PC-3 (cell line): ENCODE measurements around the gene STPG3. TPM values are rescaled to one million over a fixed set of nuclear protein-coding genes. Genes with fewer than 3 reads are reported as not detected.

Source experiments
- ATAC-seq: fragments of 200-7000 bp; cut with Tn5 transposase; 2 replicates; pipeline ENCODE4 v1.9.1; 2020; ENCODE audit warnings: mild to moderate bottlenecking, moderate library complexity
- BruUV-seq: library from RNA; stranded (reverse); fragments of 400-500 nt; replicated peaks from 2 replicates; lab custom pipeline; 2021; lab: Mats Ljungman, UMichigan
- CTCF ChIA-PET: fragments of 300-600 bp; sonication (Branson Sonifier 250); formaldehyde crosslinking; loops from one replicate; lab custom pipeline; 2022; ENCODE audit warnings: antibody characterized with exemption; lab: Charles Lee
- POLR2A ChIA-PET: fragments of 300-600 bp; sonication (Branson Sonifier 250); formaldehyde crosslinking; loops from one replicate; lab custom pipeline; 2022; ENCODE audit warnings: antibody characterized with exemption; ENCODE audit not compliant: unreplicated experiment; lab: Charles Lee
- DNase-seq: peaks from one replicate; pipeline ENCODE4 v3.0.0-alpha.2; 2015
- H2AFZ ChIP-seq: fragments of 300-600 bp; sonication (generic); 2 replicates; pipeline ENCODE4 v1.6.0; 2016; ENCODE audit warnings: antibody characterized with exemption, low read length
- H3F3A ChIP-seq: fragments of 300-600 bp; sonication (generic); one replicate; pipeline ENCODE4 v1.6.0; 2017; ENCODE audit warnings: antibody characterized with exemption, low read length, control low read depth, mild to moderate bottlenecking; ENCODE audit not compliant: unreplicated experiment
- H3K27ac ChIP-seq: fragments of 300-600 bp; sonication (generic); 2 replicates; pipeline ENCODE4 v1.5.1; 2016; ENCODE audit warnings: mild to moderate bottlenecking, low read length
- H3K27me3 ChIP-seq: fragments of 300-600 bp; sonication (generic); 2 replicates; pipeline ENCODE4 v1.6.1; 2016; ENCODE audit warnings: low read length, mixed read lengths
- H3K36me3 ChIP-seq: fragments of 300-600 bp; sonication (generic); 2 replicates; pipeline ENCODE4 v1.6.1; 2016; ENCODE audit warnings: low read depth, mixed run types, low read length, mixed read lengths
- H3K4me1 ChIP-seq: fragments of 300-600 bp; sonication (generic); 2 replicates; pipeline ENCODE4 v1.5.1; 2016; ENCODE audit warnings: low read length; ENCODE audit not compliant: insufficient read depth
- H3K4me2 ChIP-seq: fragments of 300-600 bp; sonication (generic); 2 replicates; pipeline ENCODE4 v1.6.0; 2016; ENCODE audit warnings: low read length
- H3K4me3 ChIP-seq: fragments of 300-600 bp; sonication (generic); 2 replicates; pipeline ENCODE4 v1.5.1; 2016; ENCODE audit warnings: mild to moderate bottlenecking, low read length, mixed read lengths
- H3K79me2 ChIP-seq: fragments of 300-600 bp; sonication (generic); 2 replicates; pipeline ENCODE4 v1.6.1; 2017; ENCODE audit warnings: low read length, mixed read lengths
- H3K9ac ChIP-seq: fragments of 300-600 bp; sonication (generic); 2 replicates; pipeline ENCODE4 v1.6.0; 2016; ENCODE audit warnings: mild to moderate bottlenecking, low read length
- H3K9me2 ChIP-seq: fragments of 300-600 bp; sonication (generic); replicated peaks from 2 replicates; pipeline ENCODE4 v1.6.1; 2016; ENCODE audit warnings: mixed run types, low read length, mixed read lengths
- H3K9me3 ChIP-seq: fragments of 300-600 bp; sonication (generic); 2 replicates; pipeline ENCODE4 v1.6.1; 2016; ENCODE audit warnings: low read length, mixed read lengths
- H4K20me1 ChIP-seq: fragments of 300-600 bp; sonication (generic); 2 replicates; pipeline ENCODE4 v1.6.1; 2016; ENCODE audit warnings: low read length, mixed read lengths
- EZH2 ChIP-seq: fragments of 300-600 bp; sonication (generic); IDR thresholded peaks from one replicate; pipeline ENCODE4 v1.6.1; 2017; ENCODE audit warnings: antibody characterized with exemption, mild to moderate bottlenecking, low read length; ENCODE audit not compliant: unreplicated experiment
- EZH2phosphoT487 ChIP-seq: fragments of 300-600 bp; sonication (generic); IDR thresholded peaks from 2 replicates; pipeline ENCODE4 v1.6.1; 2018; ENCODE audit warnings: mild to moderate bottlenecking, antibody characterized with exemption, low read length, borderline replicate concordance
- intact Hi-C: fragments of 100-400 bp; cut with micrococcal nuclease; formaldehyde crosslinking; loops from 2 replicates; pipeline ENCODE4 v1.9.0; 2023
- total RNA-seq: library from RNA; depleted of rRNA; stranded (reverse); fragments of >200 nt; gene quantifications from 2 replicates; pipeline ENCODE4 v1.2.3, GENCODE V29; 2014
- TF ChIP-seq, protein P1 (sequence below): fragments of 300-600 bp; sonication (generic); conservative IDR thresholded peaks from 2 replicates; pipeline ENCODE4 v1.5.1; 2017; ENCODE audit warnings: antibody characterized with exemption, low read depth, mild to moderate bottlenecking, low read length

STPG3 gene
- total RNA-seq, 1 experiment from 2014 or later, result not detected

DNA sequence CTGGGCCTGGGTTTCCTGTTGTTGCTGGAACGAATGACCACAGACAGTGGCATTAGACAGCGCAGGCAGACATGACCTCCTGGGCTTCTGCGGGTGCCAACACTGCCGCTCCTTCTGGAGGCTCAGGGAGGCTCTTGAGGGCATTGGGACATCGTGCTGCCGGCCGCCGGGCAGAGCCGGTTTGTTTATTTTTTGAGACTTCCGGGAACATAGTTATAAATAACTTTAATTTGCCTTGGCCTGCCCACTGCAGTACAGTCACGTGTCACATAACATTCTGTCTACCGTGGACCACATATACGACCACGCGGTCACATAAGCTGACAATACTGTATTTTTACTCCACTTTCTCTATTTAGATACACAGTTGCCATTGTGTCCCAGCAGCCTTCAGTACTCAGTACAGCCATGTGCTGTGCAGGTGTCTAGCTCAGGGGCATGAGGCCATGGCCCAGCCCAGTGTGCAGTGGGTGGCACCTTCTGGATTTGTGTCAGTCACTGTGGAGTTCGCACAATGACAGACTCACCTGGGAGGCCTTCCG lies 18.2 kb downstream of the STPG3 start:
- no peak overlapping the region for H3K9ac ChIP-seq
- ChIA-PET POLR2A (no interaction called here), CTCF (no interaction called here)
- H3K9me2 ChIP-seq, result no peaks in the 10 kb centered on the region
- H3K79me2 ChIP-seq, result no peaks in the 10 kb centered on the region
- ATAC-seq, result no peak
- H2AFZ ChIP-seq, result no peak overlapping the region
- BruUV-seq, result no TSS peak
- H4K20me1 ChIP-seq, result no peaks in the 10 kb centered on the region
- no peaks in the 10 kb centered on the region for H3F3A ChIP-seq
- TF ChIP-seq, protein P1, sequence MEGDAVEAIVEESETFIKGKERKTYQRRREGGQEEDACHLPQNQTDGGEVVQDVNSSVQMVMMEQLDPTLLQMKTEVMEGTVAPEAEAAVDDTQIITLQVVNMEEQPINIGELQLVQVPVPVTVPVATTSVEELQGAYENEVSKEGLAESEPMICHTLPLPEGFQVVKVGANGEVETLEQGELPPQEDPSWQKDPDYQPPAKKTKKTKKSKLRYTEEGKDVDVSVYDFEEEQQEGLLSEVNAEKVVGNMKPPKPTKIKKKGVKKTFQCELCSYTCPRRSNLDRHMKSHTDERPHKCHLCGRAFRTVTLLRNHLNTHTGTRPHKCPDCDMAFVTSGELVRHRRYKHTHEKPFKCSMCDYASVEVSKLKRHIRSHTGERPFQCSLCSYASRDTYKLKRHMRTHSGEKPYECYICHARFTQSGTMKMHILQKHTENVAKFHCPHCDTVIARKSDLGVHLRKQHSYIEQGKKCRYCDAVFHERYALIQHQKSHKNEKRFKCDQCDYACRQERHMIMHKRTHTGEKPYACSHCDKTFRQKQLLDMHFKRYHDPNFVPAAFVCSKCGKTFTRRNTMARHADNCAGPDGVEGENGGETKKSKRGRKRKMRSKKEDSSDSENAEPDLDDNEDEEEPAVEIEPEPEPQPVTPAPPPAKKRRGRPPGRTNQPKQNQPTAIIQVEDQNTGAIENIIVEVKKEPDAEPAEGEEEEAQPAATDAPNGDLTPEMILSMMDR, result no peak
- TF ChIP-seq EZH2, result no peak
- TF ChIP-seq EZH2phosphoT487, result no peak
- H3K4me2 ChIP-seq, result no peak overlapping the region
- no peak overlapping the region for H3K27ac ChIP-seq
- no peaks in the 10 kb centered on the region for H3K27me3 ChIP-seq
- 0 out of 2 replicates have a peak, but pooled peaks cover 6% of the 10 kb centered on the region for H3K36me3 ChIP-seq
- intact Hi-C loops, result no loop called here
- H3K4me3 ChIP-seq, result no peak overlapping the region
- no peaks in the 10 kb centered on the region for H3K9me3 ChIP-seq
- DNase-seq, result no peak
- no peaks in the 10 kb centered on the region for H3K4me1 ChIP-seq

DNA sequence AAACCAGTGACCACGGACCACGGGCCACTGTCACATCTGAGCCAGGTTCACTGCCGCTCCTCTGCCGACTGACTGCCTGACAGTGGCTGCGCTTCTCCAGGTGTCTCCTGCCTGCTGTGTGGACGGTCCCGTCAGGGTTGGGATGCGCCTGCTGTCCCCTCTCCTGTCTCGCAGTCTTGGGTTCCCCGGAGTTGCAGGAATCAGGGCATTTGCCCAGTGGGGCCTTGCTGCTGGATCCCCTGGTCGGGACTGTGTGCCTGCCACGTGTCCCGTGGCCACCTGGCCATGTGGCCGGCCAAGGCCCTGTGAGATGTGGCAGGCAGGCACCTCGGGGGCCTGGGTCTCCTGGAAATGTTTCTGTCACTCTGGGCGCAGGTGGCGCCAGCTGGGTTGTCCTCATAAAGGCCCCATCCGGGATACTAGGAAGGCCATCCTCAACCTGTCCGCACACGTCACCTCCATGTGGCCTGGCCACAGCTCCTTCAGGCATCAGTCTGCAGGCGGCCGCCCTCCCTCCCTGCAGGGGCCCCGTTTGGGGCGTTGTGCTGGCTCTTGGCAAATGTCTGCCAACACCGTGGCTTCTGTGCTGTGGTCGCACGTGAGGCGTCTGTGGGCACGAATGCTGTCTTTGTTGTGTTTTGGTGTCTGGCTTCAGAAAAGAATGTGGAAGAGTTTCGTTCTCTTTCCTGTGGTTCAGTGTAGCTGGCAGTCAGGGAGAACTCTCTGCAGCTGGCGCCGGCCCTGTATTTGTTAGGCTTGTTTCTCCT lies 20.0 kb downstream of the STPG3 start:
- H3K36me3 ChIP-seq, result 0 out of 2 replicates have a peak, but pooled peaks cover 2% of the 10 kb centered on the region
- DNase-seq (no peak), ATAC-seq (no peak)
- ChIA-PET CTCF (no interaction called here), POLR2A (no interaction called here)
- no peak overlapping the region for H3K4me2 ChIP-seq
- no peak overlapping the region for H3K4me3 ChIP-seq
- H4K20me1 ChIP-seq, result no peaks in the 10 kb centered on the region
- H2AFZ ChIP-seq, result no peak overlapping the region
- no TSS peak for BruUV-seq
- H3K27ac ChIP-seq, result no peak overlapping the region
- intact Hi-C loops, result no loop called here
- no peaks in the 10 kb centered on the region for H3K27me3 ChIP-seq
- H3F3A ChIP-seq, result no peaks in the 10 kb centered on the region
- no peak overlapping the region for H3K9ac ChIP-seq
- H3K9me3 ChIP-seq, result no peaks in the 10 kb centered on the region
- no peaks in the 10 kb centered on the region for H3K9me2 ChIP-seq
- TF ChIP-seq, protein P1, result no peak
- TF ChIP-seq EZH2, result no peak
- TF ChIP-seq EZH2phosphoT487, result no peak
- 0 out of 2 replicates have a peak, but pooled peaks cover under 1% of the 10 kb centered on the region for H3K4me1 ChIP-seq
- H3K79me2 ChIP-seq, result no peaks in the 10 kb centered on the region

DNA sequence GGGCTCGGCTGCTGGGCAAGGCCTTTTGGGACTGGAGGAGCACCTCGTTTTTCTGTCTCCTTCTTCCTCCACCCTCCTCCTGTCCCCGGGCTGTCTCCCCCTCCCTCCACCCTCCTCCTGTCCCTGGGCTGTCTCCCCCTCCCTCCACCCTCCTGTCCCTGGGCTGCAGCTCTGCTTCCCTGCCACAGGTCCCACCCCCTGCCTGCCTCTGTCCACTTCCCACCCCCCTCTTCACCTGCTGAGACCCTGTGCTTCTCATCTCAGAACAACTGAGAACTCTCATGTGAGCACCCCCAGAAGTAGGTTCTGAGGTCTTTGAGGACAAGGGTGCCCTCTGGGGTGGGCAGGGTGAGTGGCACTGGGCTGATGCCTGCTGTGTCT lies 20.6 kb downstream of the STPG3 start:
- H4K20me1 ChIP-seq, result no peaks in the 10 kb centered on the region
- no peaks in the 10 kb centered on the region for H3K9me2 ChIP-seq
- intact Hi-C loops, result no loop called here
- H3K36me3 ChIP-seq, result no peaks in the 10 kb centered on the region
- ChIA-PET CTCF (no interaction called here), POLR2A (no interaction called here)
- no peak overlapping the region for H3K4me2 ChIP-seq
- peaks cover 6% of the 10 kb centered on the region for H3K4me1 ChIP-seq
- no peak for DNase-seq
- no peaks in the 10 kb centered on the region for H3K27me3 ChIP-seq
- no peak for ATAC-seq
- no peak overlapping the region for H3K27ac ChIP-seq
- H3K9me3 ChIP-seq, result no peaks in the 10 kb centered on the region
- no TSS peak for BruUV-seq
- no peaks in the 10 kb centered on the region for H3K79me2 ChIP-seq
- H3K9ac ChIP-seq, result no peak overlapping the region
- no peak for TF ChIP-seq EZH2
- TF ChIP-seq, protein P1, result no peak
- H3K4me3 ChIP-seq, result no peak overlapping the region
- no peak overlapping the region for H2AFZ ChIP-seq
- H3F3A ChIP-seq, result no peaks in the 10 kb centered on the region
